Mononuclear cell (primary cell): ENCODE results near the gene ADAM11. TPM values are rescaled to one million over a fixed set of nuclear protein-coding genes. Genes with fewer than 3 reads are reported as not detected.

Experiments used
- H3K27me3 ChIP-seq: 2 replicates; pipeline ENCODE4 v1.6.0; 2011; ENCODE audit warnings: low read length, control low read depth; ENCODE audit not compliant: insufficient read depth
- H3K4me1 ChIP-seq: 2 replicates; pipeline ENCODE4 v1.5.1; 2011; ENCODE audit warnings: mild to moderate bottlenecking, low read length, control low read depth; ENCODE audit not compliant: insufficient read depth
- H3K4me3 ChIP-seq: 2 replicates; pipeline ENCODE4 v1.5.1; 2011; ENCODE audit warnings: mild to moderate bottlenecking, low read length, moderate library complexity
- H3K9me3 ChIP-seq: 2 replicates; pipeline ENCODE4 v1.5.1; 2011; ENCODE audit warnings: low read depth, mild to moderate bottlenecking, control low read depth, low read length
- total RNA-seq: library from RNA; depleted of rRNA; stranded (reverse); fragments of >200 nt; gene quantifications from one replicate; pipeline ENCODE4 v1.2.3, GENCODE V29; 2012

ADAM11 gene
- total RNA-seq, 1 donor: 0.21 TPM

GRCh38 chr17:44778656-44779210 is 19.9 kb downstream of the ADAM11 start:
- Histone ChIP-seq H3K27me3 (no peaks in the 10 kb centered on the region), H3K9me3 (no peaks in the 10 kb centered on the region), H3K4me1 (peaks cover 27% of the 10 kb centered on the region), H3K4me3 (no peak overlapping the region)

GRCh38 chr17:44779211-44780025 is 20.6 kb downstream of the ADAM11 start:
- H3K9me3 ChIP-seq: no peaks in the 10 kb centered on the region
- H3K27me3 ChIP-seq: no peaks in the 10 kb centered on the region
- H3K4me1 ChIP-seq: peaks cover 27% of the 10 kb centered on the region
- H3K4me3 ChIP-seq: no peak overlapping the region

GRCh38 chr17:44780161-44780560 is 21.4 kb downstream of the ADAM11 start:
- no peak overlapping the region for H3K4me3 ChIP-seq
- no peaks in the 10 kb centered on the region for H3K9me3 ChIP-seq
- no peaks in the 10 kb centered on the region for H3K27me3 ChIP-seq
- H3K4me1 ChIP-seq: peaks cover 21% of the 10 kb centered on the region

- H3K4me3 ChIP-seq: no peak overlapping the region
- no peaks in the 10 kb centered on the region for H3K9me3 ChIP-seq
- peaks cover 15% of the 10 kb centered on the region for H3K4me1 ChIP-seq
- H3K27me3 ChIP-seq: no peaks in the 10 kb centered on the region
Observed at GRCh38 chr17:44780845-44781480, 22.2 kb downstream of the ADAM11 start.

- H3K4me1 ChIP-seq: peaks cover 11% of the 10 kb centered on the region
- H3K9me3 ChIP-seq: no peaks in the 10 kb centered on the region
- H3K27me3 ChIP-seq: no peaks in the 10 kb centered on the region
- H3K4me3 ChIP-seq: no peak overlapping the region
Observed at GRCh38 chr17:44781551-44782325, 22.9 kb downstream of the ADAM11 start.

GRCh38 chr17:44782326-44782850 is 23.6 kb downstream of the ADAM11 start:
- Histone ChIP-seq H3K4me1 (peaks cover 11% of the 10 kb centered on the region), H3K27me3 (no peaks in the 10 kb centered on the region), H3K9me3 (no peaks in the 10 kb centered on the region), H3K4me3 (no peak overlapping the region)

GRCh38 chr17:44785921-44786320 is 27.1 kb downstream of the ADAM11 start:
- H3K9me3 ChIP-seq: no peaks in the 10 kb centered on the region

GRCh38 chr17:44786551-44787081 is 27.8 kb downstream of the ADAM11 start:
- Histone ChIP-seq H3K4me3 (no peak overlapping the region), H3K27me3 (no peaks in the 10 kb centered on the region), H3K9me3 (no peaks in the 10 kb centered on the region), H3K4me1 (no peaks in the 10 kb centered on the region)

More at GRCh38 chr17:44785921-44786320, 27.1 kb downstream of the ADAM11 start:
- Histone ChIP-seq H3K4me3 (no peak overlapping the region), H3K4me1 (no peaks in the 10 kb centered on the region), H3K27me3 (no peaks in the 10 kb centered on the region)

GRCh38 chr17:44787271-44787940 is 28.6 kb downstream of the ADAM11 start:
- H3K9me3 ChIP-seq: no peaks in the 10 kb centered on the region
- H3K27me3 ChIP-seq: no peaks in the 10 kb centered on the region
- no peak overlapping the region for H3K4me3 ChIP-seq
- no peaks in the 10 kb centered on the region for H3K4me1 ChIP-seq

GRCh38 chr17:44788139-44788538 is 29.4 kb downstream of the ADAM11 start:
- Histone ChIP-seq H3K4me1 (no peaks in the 10 kb centered on the region), H3K27me3 (no peaks in the 10 kb centered on the region), H3K4me3 (no peak overlapping the region), H3K9me3 (no peaks in the 10 kb centered on the region)

GRCh38 chr17:44792276-44792675 is 33.5 kb downstream of the ADAM11 start:
- Histone ChIP-seq H3K4me1 (peaks cover 15% of the 10 kb centered on the region), H3K4me3 (no peak overlapping the region), H3K27me3 (no peaks in the 10 kb centered on the region), H3K9me3 (no peaks in the 10 kb centered on the region)

- Histone ChIP-seq H3K27me3 (no peaks in the 10 kb centered on the region), H3K9me3 (no peaks in the 10 kb centered on the region), H3K4me3 (no peak overlapping the region), H3K4me1 (peaks cover 15% of the 10 kb centered on the region)
Observed at GRCh38 chr17:44793885-44794842, 35.4 kb downstream of the ADAM11 start.

- Histone ChIP-seq H3K4me3 (no peak overlapping the region), H3K27me3 (no peaks in the 10 kb centered on the region)
Observed at GRCh38 chr17:44794851-44795413, 36.1 kb downstream of the ADAM11 start.

More at GRCh38 chr17:44794851-44795413, 36.1 kb downstream of the ADAM11 start:
- no peaks in the 10 kb centered on the region for H3K9me3 ChIP-seq
- H3K4me1 ChIP-seq: peaks cover 15% of the 10 kb centered on the region
